Bronchus fibroblast of lung (primary cell): Measurements from ENCODE around the gene HTN3. TPM values are rescaled to one million over a fixed set of nuclear protein-coding genes. Genes with fewer than 3 reads are reported as not detected.

ENCODE experiments used
- total RNA-seq: library from RNA; depleted of rRNA; stranded (reverse); fragments of >200 nt; gene quantifications from 2 replicates; pipeline ENCODE4 v1.2.3, GENCODE V29; 2015

Gene HTN3
- not detected in 2 replicates for total RNA-seq

DNA sequence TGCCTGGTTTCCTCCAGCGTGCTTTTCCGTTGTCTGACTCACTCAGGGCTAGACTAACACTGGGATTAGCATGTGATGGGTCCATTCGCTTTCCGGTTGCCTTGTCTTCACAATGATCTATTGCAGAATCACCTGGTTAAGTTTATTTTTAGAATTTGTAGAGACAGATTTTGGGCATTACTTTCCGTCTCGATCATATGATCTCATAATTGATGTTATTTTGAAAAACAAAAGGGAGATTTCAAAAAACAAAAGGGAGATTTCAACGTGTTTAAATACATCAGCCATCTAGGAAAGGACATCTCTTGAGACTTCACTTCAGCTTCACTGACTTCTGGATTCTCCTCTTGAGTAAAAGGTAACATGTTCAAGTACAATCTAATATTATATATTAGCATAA is at the start of gene HTN3:
Gene HTN3 (plus strand): TSS at position 301 of the 400 bp plus-strand sequence. CDS start 2,282 bp downstream, outside the sequence.

DNA sequence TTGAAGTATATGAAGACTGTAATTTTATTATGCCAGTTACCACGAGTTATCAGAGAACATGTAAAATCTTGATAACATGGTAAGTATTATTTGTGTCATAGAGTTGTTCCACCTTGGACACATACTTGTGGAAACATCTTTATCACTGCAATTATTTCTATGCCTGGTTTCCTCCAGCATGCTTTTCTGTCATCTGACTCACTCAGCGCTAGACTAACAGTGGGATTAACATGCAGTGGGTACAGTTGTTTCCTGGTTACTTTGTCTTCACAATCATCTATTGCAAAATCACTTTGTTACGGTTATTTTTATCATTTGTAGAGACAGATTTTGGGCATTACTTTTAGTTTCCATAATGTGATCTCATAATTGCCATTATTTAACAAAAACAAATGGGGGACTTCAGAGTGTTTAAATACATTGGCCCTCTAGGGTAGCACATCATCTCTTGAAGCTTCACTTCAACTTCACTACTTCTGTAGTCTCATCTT is 32.7 kb upstream of the HTN3 start, which contains the start of gene STATH:
Gene STATH (plus strand): TSS at position 441 of the 491 bp plus-strand sequence. CDS start 2,472 bp downstream, outside the sequence.

DNA sequence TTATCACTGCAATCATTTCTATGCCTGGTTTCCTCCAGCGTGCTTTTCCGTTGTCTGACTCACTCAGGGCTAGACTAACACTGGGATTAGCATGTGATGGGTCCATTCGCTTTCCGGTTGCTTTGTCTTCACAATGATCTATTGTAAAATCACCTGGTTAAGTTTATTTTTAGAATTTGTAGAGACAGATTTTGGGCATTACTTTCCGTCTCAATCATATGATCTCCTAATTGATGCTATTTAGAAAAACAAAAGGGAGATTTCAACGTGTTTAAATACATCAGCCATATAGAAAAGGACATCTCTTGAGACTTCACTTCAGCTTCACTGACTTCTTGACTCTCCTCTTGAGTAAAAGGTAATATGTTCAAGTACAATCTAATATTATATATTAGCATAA is 21.9 kb downstream of the HTN3 start, which contains the start of gene HTN1:
Gene HTN1 (plus strand): TSS at position 301 of the 400 bp plus-strand sequence. CDS start 2,639 bp downstream, outside the sequence.

Other genes with a start within 250 kb of the HTN3 start
- 4.6 and 4.9 TPM in 2 replicates for gene SULT1E1, start 168.3 kb upstream of the HTN3 start, total RNA-seq
- gene CSN1S1, start 97.4 kb upstream of the HTN3 start, total RNA-seq, result not detected in 2 replicates
- not detected in 2 replicates for gene CSN2, start 62.7 kb upstream of the HTN3 start, total RNA-seq
- gene STATH, start 32.5 kb upstream of the HTN3 start, total RNA-seq, result not detected in 2 replicates
- not detected in 2 replicates for gene HTN1, start 22.0 kb downstream of the HTN3 start, total RNA-seq
- not detected in 2 replicates for gene PRR27, start 125.8 kb downstream of the HTN3 start, total RNA-seq
- not detected in 2 replicates for gene ODAM, start 167.3 kb downstream of the HTN3 start, total RNA-seq
- gene FDCSP, start 197.7 kb downstream of the HTN3 start, total RNA-seq, result 0.67 TPM in 1 of 2 replicates, not detected in the other
- gene CSN3, start 214.1 kb downstream of the HTN3 start, total RNA-seq, result not detected in 2 replicates